Left kidney (tissue), 2 donors: Measurements from ENCODE around the gene CCPG1. TPM values are rescaled to one million over a fixed set of nuclear protein-coding genes. Genes with fewer than 3 reads are reported as not detected.

ENCODE experiments used
- DNase-seq: peaks from one replicate; pipeline ENCODE4 v3.0.0-alpha.2; 2013
- polyA plus RNA-seq: library from polyadenylated mRNA; unstranded; fragments of 120-200 nt; gene quantifications from one replicate; pipeline ENCODE4 v1.2.1, GENCODE V29; 2013; ENCODE audit not compliant: insufficient read length

Gene CCPG1
- polyA plus RNA-seq, 1 donor = 58.2 TPM

- no peak for DNase-seq
Observed at GRCh38 chr15:55387027-55387426, 21.1 kb downstream of the CCPG1 start.

GRCh38 chr15:55383687-55384086 lies 24.5 kb downstream of the CCPG1 start:
- no peak for DNase-seq

- no peak for DNase-seq
Observed at GRCh38 chr15:55381595-55381994, 26.6 kb downstream of the CCPG1 start.

- DNase-seq = no peak
Observed at GRCh38 chr15:55379095-55379494, 29.1 kb downstream of the CCPG1 start.

- no peak for DNase-seq
Observed at GRCh38 chr15:55372701-55373440, 35.3 kb downstream of the CCPG1 start.

- no peak for DNase-seq
Observed at GRCh38 chr15:55366981-55367380, 41.2 kb downstream of the CCPG1 start.

- no peak for DNase-seq
Observed at GRCh38 chr15:55362641-55363040, 45.5 kb downstream of the CCPG1 start.

- DNase-seq = no peak
Observed at GRCh38 chr15:55361048-55361447, 47.1 kb downstream of the CCPG1 start.

- no peak for DNase-seq
Observed at GRCh38 chr15:55360256-55360655, 47.9 kb downstream of the CCPG1 start.

GRCh38 chr15:55358471-55358870 lies 49.7 kb downstream of the CCPG1 start:
- no peak for DNase-seq

GRCh38 chr15:55357774-55358173 lies 50.4 kb downstream of the CCPG1 start:
- no peak for DNase-seq

- DNase-seq = no peak
Observed at GRCh38 chr15:55356985-55357585, 51.1 kb downstream of the CCPG1 start.

GRCh38 chr15:55353025-55353424 lies 55.1 kb downstream of the CCPG1 start:
- no peak for DNase-seq

GRCh38 chr15:55349282-55349681 lies 58.9 kb downstream of the CCPG1 start:
- no peak for DNase-seq

GRCh38 chr15:55348281-55348778 lies 59.8 kb downstream of the CCPG1 start:
- DNase-seq = no peak

GRCh38 chr15:55344206-55344605 lies 64.0 kb downstream of the CCPG1 start:
- DNase-seq = no peak

GRCh38 chr15:55343168-55343567 lies 65.0 kb downstream of the CCPG1 start:
- DNase-seq = no peak

- no peak for DNase-seq
Observed at GRCh38 chr15:55337160-55337559, 71.0 kb downstream of the CCPG1 start.

GRCh38 chr15:55334997-55335396 lies 73.2 kb downstream of the CCPG1 start:
- no peak for DNase-seq

- DNase-seq = no peak
Observed at GRCh38 chr15:55334371-55334770, 73.8 kb downstream of the CCPG1 start.

GRCh38 chr15:55327387-55327786 lies 80.8 kb downstream of the CCPG1 start:
- no peak for DNase-seq

- DNase-seq = no peak
Observed at GRCh38 chr15:55322467-55322866, 85.7 kb downstream of the CCPG1 start.

- no peak for DNase-seq
Observed at GRCh38 chr15:55320963-55321362, 87.2 kb downstream of the CCPG1 start.

GRCh38 chr15:55320238-55320550 lies 88.0 kb downstream of the CCPG1 start:
- DNase-seq = no peak
